Neural progenitor cell (in vitro differentiated cells): ENCODE data around the gene SLC9A4. TPM values are rescaled to one million over a fixed set of nuclear protein-coding genes. Genes with fewer than 3 reads are reported as not detected.

ENCODE experiments used
- DNase-seq: peaks from one replicate; pipeline ENCODE4 v3.0.0-alpha.2; 2016; ENCODE audit warnings: low spot score
- H2AFZ ChIP-seq: fragments of 200-600 bp; sonication (generic); replicated peaks from 2 replicates; pipeline ENCODE4 v1.6.1; 2016; ENCODE audit warnings: antibody characterized with exemption
- H3F3A ChIP-seq: fragments of 200-600 bp; sonication (generic); 2 replicates; pipeline ENCODE4 v1.6.1; 2016; ENCODE audit warnings: antibody characterized with exemption, low read depth
- H3K27ac ChIP-seq: fragments of 200-600 bp; sonication (generic); 2 replicates; pipeline ENCODE4 v1.5.1; 2016; ENCODE audit warnings: mild to moderate bottlenecking
- H3K27me3 ChIP-seq: fragments of 200-600 bp; sonication (generic); 2 replicates; pipeline ENCODE4 v1.6.1; 2016; ENCODE audit warnings: mild to moderate bottlenecking, moderate library complexity
- H3K36me3 ChIP-seq: fragments of 200-600 bp; sonication (generic); 2 replicates; pipeline ENCODE4 v1.5.1; 2016
- H3K4me1 ChIP-seq: fragments of 200-600 bp; sonication (generic); 2 replicates; pipeline ENCODE4 v1.6.1; 2016; ENCODE audit warnings: mixed run types
- H3K4me2 ChIP-seq: fragments of 200-600 bp; sonication (generic); 2 replicates; pipeline ENCODE4 v1.6.1; 2016
- H3K4me3 ChIP-seq: fragments of 200-600 bp; sonication (generic); 2 replicates; pipeline ENCODE4 v1.5.1; 2016
- H3K79me2 ChIP-seq: fragments of 200-600 bp; sonication (generic); 2 replicates; pipeline ENCODE4 v1.6.1; 2016; ENCODE audit warnings: low read depth
- H3K9ac ChIP-seq: fragments of 200-600 bp; sonication (generic); 2 replicates; pipeline ENCODE4 v1.6.1; 2016
- H3K9me3 ChIP-seq: fragments of 200-600 bp; sonication (generic); 2 replicates; pipeline ENCODE4 v1.5.1; 2016; ENCODE audit warnings: low read depth
- H4K20me1 ChIP-seq: fragments of 200-600 bp; sonication (generic); 2 replicates; pipeline ENCODE4 v1.6.1; 2016; ENCODE audit warnings: low read depth
- H3K27ac Mint-ChIP-seq: 3 replicates; pipeline ENCODE4 v1.8.0; 2021; ENCODE audit warnings: mixed read lengths
- H3K27me3 Mint-ChIP-seq: 2 replicates; pipeline ENCODE4 v1.8.0; 2022; ENCODE audit warnings: low read depth, mild to moderate bottlenecking, inconsistent platforms, moderate library complexity, mixed read lengths; ENCODE audit not compliant: insufficient read depth
- H3K36me3 Mint-ChIP-seq: 3 replicates; pipeline ENCODE4 v1.8.0; 2021; ENCODE audit warnings: mixed read lengths
- H3K4me1 Mint-ChIP-seq: 3 replicates; pipeline ENCODE4 v1.8.0; 2021; ENCODE audit warnings: mixed read lengths
- H3K4me3 Mint-ChIP-seq: 3 replicates; pipeline ENCODE4 v1.8.0; 2021; ENCODE audit warnings: mild to moderate bottlenecking, moderate library complexity, mixed read lengths
- H3K9me3 Mint-ChIP-seq: 3 replicates; pipeline ENCODE4 v1.8.0; 2020; ENCODE audit warnings: mixed read lengths
- CTCF ChIP-seq: fragments of 200-600 bp; sonication (generic); IDR thresholded peaks from 2 replicates; pipeline ENCODE4 v1.5.1; 2017; ENCODE audit warnings: antibody characterized with exemption, mild to moderate bottlenecking
- EZH2 ChIP-seq: fragments of 200-600 bp; sonication (generic); IDR thresholded peaks from 2 replicates; pipeline ENCODE4 v1.6.1; 2017; ENCODE audit warnings: antibody characterized with exemption, mild to moderate bottlenecking, moderate library complexity
- EZH2phosphoT487 ChIP-seq: fragments of 200-600 bp; sonication (generic); IDR thresholded peaks from 2 replicates; pipeline ENCODE4 v1.6.1; 2017; ENCODE audit warnings: antibody characterized with exemption
- total RNA-seq: library from RNA; depleted of rRNA; stranded (reverse); fragments of >200 nt; gene quantifications from 2 replicates; pipeline ENCODE4 v1.2.3, GENCODE V29; 2015; ENCODE audit warnings: low replicate concordance

Gene SLC9A4
- total RNA-seq, 1 donor from 2014 or later: not detected

- TF ChIP-seq EZH2phosphoT487: no peak
- TF ChIP-seq EZH2: no peak
- no peak for TF ChIP-seq CTCF
- Histone ChIP-seq H3K9ac (no peak overlapping the region), H3F3A (no peaks in the 10 kb centered on the region), H3K79me2 (no peaks in the 10 kb centered on the region), H3K27ac (no peak overlapping the region), H3K27me3 (no peaks in the 10 kb centered on the region), H3K36me3 (no peaks in the 10 kb centered on the region), H2AFZ (no peak overlapping the region), H3K9me3 (no peaks in the 10 kb centered on the region), H3K4me3 (no peak overlapping the region), H3K4me1 (no peaks in the 10 kb centered on the region), H4K20me1 (no peaks in the 10 kb centered on the region), H3K4me2 (no peak overlapping the region)
- no peak for DNase-seq
- Mint-ChIP-seq H3K36me3 (no peaks in the 10 kb centered on the region), H3K27me3 (no peaks in the 10 kb centered on the region), H3K4me1 (no peaks in the 10 kb centered on the region), H3K9me3 (no peaks in the 10 kb centered on the region), H3K27ac (no peak overlapping the region), H3K4me3 (no peak overlapping the region)
Measured at GRCh38 chr2:102455061-102455670, 17.9 kb upstream of the SLC9A4 start.

- Histone ChIP-seq H3K4me2 (no peak overlapping the region), H3K79me2 (no peaks in the 10 kb centered on the region), H3K4me1 (no peaks in the 10 kb centered on the region), H3K27me3 (no peaks in the 10 kb centered on the region), H3K4me3 (no peak overlapping the region), H2AFZ (no peak overlapping the region), H3F3A (no peaks in the 10 kb centered on the region), H3K27ac (no peak overlapping the region), H3K36me3 (no peaks in the 10 kb centered on the region), H3K9ac (no peak overlapping the region), H3K9me3 (no peaks in the 10 kb centered on the region), H4K20me1 (no peaks in the 10 kb centered on the region)
- H3K4me3 Mint-ChIP-seq: no peak overlapping the region
- no peak overlapping the region for H3K27ac Mint-ChIP-seq
- DNase-seq: no peak
- no peaks in the 10 kb centered on the region for H3K36me3 Mint-ChIP-seq
- peaks cover 3% of the 10 kb centered on the region for H3K4me1 Mint-ChIP-seq
- H3K9me3 Mint-ChIP-seq: peaks cover 5% of the 10 kb centered on the region
- TF ChIP-seq EZH2: no peak
- peaks cover 3% of the 10 kb centered on the region for H3K27me3 Mint-ChIP-seq
Measured at GRCh38 chr2:102460467-102460866, 12.6 kb upstream of the SLC9A4 start.

- H3K4me1 Mint-ChIP-seq: peaks cover 3% of the 10 kb centered on the region
- Histone ChIP-seq H3K4me3 (no peak overlapping the region), H3K9me3 (no peaks in the 10 kb centered on the region), H3K27me3 (no peaks in the 10 kb centered on the region), H2AFZ (no peak overlapping the region), H3K4me1 (no peaks in the 10 kb centered on the region), H3K36me3 (no peaks in the 10 kb centered on the region), H4K20me1 (no peaks in the 10 kb centered on the region), H3K9ac (no peak overlapping the region), H3K27ac (no peak overlapping the region), H3K4me2 (no peak overlapping the region), H3F3A (no peaks in the 10 kb centered on the region), H3K79me2 (no peaks in the 10 kb centered on the region)
- TF ChIP-seq EZH2phosphoT487: no peak
- no peak for TF ChIP-seq CTCF
- TF ChIP-seq EZH2: no peak
- H3K27ac Mint-ChIP-seq: no peak overlapping the region
- no peak overlapping the region for H3K4me3 Mint-ChIP-seq
- H3K27me3 Mint-ChIP-seq: peaks cover 3% of the 10 kb centered on the region
- no peak for DNase-seq
- H3K36me3 Mint-ChIP-seq: no peaks in the 10 kb centered on the region
- peaks cover 5% of the 10 kb centered on the region for H3K9me3 Mint-ChIP-seq
Measured at GRCh38 chr2:102461188-102461587, 11.8 kb upstream of the SLC9A4 start.

GRCh38 chr2:102463160-102463559 lies 9.9 kb upstream of the SLC9A4 start:
- no peak overlapping the region for H3K27ac ChIP-seq
- H3K36me3 Mint-ChIP-seq: no peaks in the 10 kb centered on the region
- H3K9ac ChIP-seq: no peak overlapping the region
- no peaks in the 10 kb centered on the region for H3K79me2 ChIP-seq
- H3K36me3 ChIP-seq: no peaks in the 10 kb centered on the region
- H3K27me3 Mint-ChIP-seq: peaks cover 3% of the 10 kb centered on the region
- H3K4me3 ChIP-seq: no peak overlapping the region
- TF ChIP-seq EZH2: no peak
- no peak for TF ChIP-seq EZH2phosphoT487
- no peak for TF ChIP-seq CTCF
- H3F3A ChIP-seq: no peaks in the 10 kb centered on the region
- peaks cover 5% of the 10 kb centered on the region for H3K9me3 Mint-ChIP-seq
- H3K4me1 Mint-ChIP-seq: peaks cover 3% of the 10 kb centered on the region
- H3K27me3 ChIP-seq: no peaks in the 10 kb centered on the region
- H3K4me2 ChIP-seq: no peak overlapping the region
- H4K20me1 ChIP-seq: no peaks in the 10 kb centered on the region
- H3K9me3 ChIP-seq: no peaks in the 10 kb centered on the region
- H3K27ac Mint-ChIP-seq: no peak overlapping the region
- no peak overlapping the region for H2AFZ ChIP-seq
- no peak for DNase-seq
- no peaks in the 10 kb centered on the region for H3K4me1 ChIP-seq
- H3K4me3 Mint-ChIP-seq: no peak overlapping the region
